Hepatocyte (in vitro differentiated cells): ENCODE results near the gene SDK1. TPM values are rescaled to one million over a fixed set of nuclear protein-coding genes. Genes with fewer than 3 reads are reported as not detected.

Experiments
- DNase-seq: peaks from one replicate; pipeline ENCODE4 v3.0.0-alpha.2; 2016; ENCODE audit warnings: low spot score
- H2AFZ ChIP-seq: fragments of 200-600 bp; sonication (generic); 2 replicates; pipeline ENCODE4 v1.6.0; 2016; ENCODE audit warnings: antibody characterized with exemption, mild to moderate bottlenecking
- H3K27ac ChIP-seq: fragments of 200-600 bp; sonication (generic); 2 replicates; pipeline ENCODE4 v1.5.1; 2016; ENCODE audit warnings: mild to moderate bottlenecking
- H3K27me3 ChIP-seq: fragments of 200-600 bp; sonication (generic); 2 replicates; pipeline ENCODE4 v1.6.1; 2016
- H3K36me3 ChIP-seq: fragments of 200-600 bp; sonication (generic); replicated peaks from 2 replicates; pipeline ENCODE4 v1.5.1; 2016; ENCODE audit warnings: low read depth; ENCODE audit not compliant: insufficient read depth
- H3K4me1 ChIP-seq: fragments of 200-600 bp; sonication (generic); 2 replicates; pipeline ENCODE4 v1.5.1; 2016; ENCODE audit warnings: mild to moderate bottlenecking, moderate library complexity; ENCODE audit not compliant: insufficient read depth
- H3K4me2 ChIP-seq: fragments of 200-600 bp; sonication (generic); 2 replicates; pipeline ENCODE4 v1.6.0; 2016
- H3K4me3 ChIP-seq: fragments of 200-600 bp; sonication (generic); 2 replicates; pipeline ENCODE4 v1.5.1; 2016; ENCODE audit warnings: mild to moderate bottlenecking
- H3K79me2 ChIP-seq: fragments of 200-600 bp; sonication (generic); 2 replicates; pipeline ENCODE4 v1.6.0; 2017; ENCODE audit warnings: mild to moderate bottlenecking
- H3K9me2 ChIP-seq: fragments of 200-600 bp; sonication (generic); replicated peaks from 2 replicates; pipeline ENCODE4 v1.6.0; 2017; ENCODE audit warnings: mild to moderate bottlenecking; ENCODE audit not compliant: insufficient read depth
- H3K9me3 ChIP-seq: fragments of 200-600 bp; sonication (generic); 2 replicates; pipeline ENCODE4 v1.5.1; 2016; ENCODE audit warnings: low read depth, mild to moderate bottlenecking
- H4K20me1 ChIP-seq: fragments of 200-600 bp; sonication (generic); 2 replicates; pipeline ENCODE4 v1.6.0; 2016; ENCODE audit warnings: mild to moderate bottlenecking; ENCODE audit not compliant: insufficient read depth, poor library complexity, severe bottlenecking
- CTCF ChIP-seq: fragments of 200-600 bp; sonication (generic); IDR thresholded peaks from 2 replicates; pipeline ENCODE4 v1.5.1; 2016; ENCODE audit warnings: antibody characterized with exemption, mild to moderate bottlenecking; ENCODE audit not compliant: poor library complexity
- EZH2 ChIP-seq: fragments of 200-600 bp; sonication (generic); IDR thresholded peaks from 2 replicates; pipeline ENCODE4 v1.6.1; 2016; ENCODE audit warnings: antibody characterized with exemption, mild to moderate bottlenecking, borderline replicate concordance
- EZH2phosphoT487 ChIP-seq: fragments of 200-600 bp; sonication (generic); IDR thresholded peaks from one replicate; pipeline ENCODE4 v1.6.1; 2018; ENCODE audit warnings: antibody characterized with exemption, mild to moderate bottlenecking, low read depth, moderate library complexity; ENCODE audit not compliant: unreplicated experiment, severe bottlenecking
- WGBS: methylation state at CpG from one replicate; pipeline ENCODE4 v1.1.6; 2016; ENCODE audit warnings: low lambda C conversion rate; ENCODE audit errors: missing lambda C conversion rate; 5-methylcytosine and 5-hydroxymethylcytosine counted together
- polyA plus RNA-seq: library from polyadenylated mRNA; unstranded; fragments of >200 nt; fragmentation: Nextera tagmentation; extraction: Ambion mirVana; gene quantifications from 2 replicates; pipeline ENCODE4 v1.2.1, GENCODE V29; 2016
- total RNA-seq: library from RNA; depleted of rRNA; stranded (reverse); fragments of >200 nt; gene quantifications from 2 replicates; pipeline ENCODE4 v1.2.3, GENCODE V29; 2014

Gene SDK1
- total and polyA plus RNA-seq, 2 experiments from 2014 or later, result 4.3 to 10.0 TPM

GRCh38 chr7:4017785-4018184 is 716.7 kb downstream of the SDK1 start:
- H4K20me1 ChIP-seq, result no peaks in the 10 kb centered on the region
- no peaks in the 10 kb centered on the region for H3K36me3 ChIP-seq
- TF ChIP-seq EZH2 (no peak), EZH2phosphoT487 (no peak), CTCF (no peak)
- 92% methylated on average over 9 of the region's 9 CpGs for whole genome bisulfite sequencing
- H3K4me2 ChIP-seq, result no peak overlapping the region
- no peak overlapping the region for H2AFZ ChIP-seq
- no peaks in the 10 kb centered on the region for H3K79me2 ChIP-seq
- no peaks in the 10 kb centered on the region for H3K9me2 ChIP-seq
- no peak for DNase-seq
- H3K4me1 ChIP-seq, result no peaks in the 10 kb centered on the region
- no peaks in the 10 kb centered on the region for H3K27me3 ChIP-seq
- no peak overlapping the region for H3K27ac ChIP-seq
- H3K4me3 ChIP-seq, result no peak overlapping the region
- no peaks in the 10 kb centered on the region for H3K9me3 ChIP-seq

- no peaks in the 10 kb centered on the region for H3K9me3 ChIP-seq
- no peak overlapping the region for H3K4me2 ChIP-seq
- no peaks in the 10 kb centered on the region for H4K20me1 ChIP-seq
- H3K36me3 ChIP-seq, result no peaks in the 10 kb centered on the region
- H3K9me2 ChIP-seq, result no peaks in the 10 kb centered on the region
- no peak for DNase-seq
- no peaks in the 10 kb centered on the region for H3K27me3 ChIP-seq
- H3K4me3 ChIP-seq, result no peak overlapping the region
- no peak for TF ChIP-seq EZH2phosphoT487
- H3K79me2 ChIP-seq, result no peaks in the 10 kb centered on the region
- no peaks in the 10 kb centered on the region for H3K4me1 ChIP-seq
- 94% methylated on average over 7 of the region's 7 CpGs for WGBS
- no peak overlapping the region for H3K27ac ChIP-seq
- no peak overlapping the region for H2AFZ ChIP-seq
These were observed 717.7 kb downstream of the SDK1 start for GRCh38 chr7:4018601-4019316.

GRCh38 chr7:4020086-4020485 is 719.0 kb downstream of the SDK1 start:
- no peaks in the 10 kb centered on the region for H3K9me2 ChIP-seq
- H3K4me2 ChIP-seq, result no peak overlapping the region
- DNase-seq, result no peak
- H3K79me2 ChIP-seq, result no peaks in the 10 kb centered on the region
- no peak for TF ChIP-seq EZH2phosphoT487
- no peaks in the 10 kb centered on the region for H3K4me1 ChIP-seq
- no peak overlapping the region for H3K4me3 ChIP-seq
- H3K9me3 ChIP-seq, result no peaks in the 10 kb centered on the region
- no peaks in the 10 kb centered on the region for H3K36me3 ChIP-seq
- H2AFZ ChIP-seq, result no peak overlapping the region
- 99% methylated on average over 11 of the region's 11 CpGs for WGBS
- no peaks in the 10 kb centered on the region for H3K27me3 ChIP-seq
- no peak overlapping the region for H3K27ac ChIP-seq
- H4K20me1 ChIP-seq, result no peaks in the 10 kb centered on the region

- WGBS, result 81% methylated on average over 5 of the region's 5 CpGs
- Histone ChIP-seq H3K79me2 (no peaks in the 10 kb centered on the region), H3K9me3 (no peaks in the 10 kb centered on the region), H3K27ac (no peak overlapping the region), H2AFZ (no peak overlapping the region), H3K4me2 (no peak overlapping the region), H3K27me3 (no peaks in the 10 kb centered on the region), H3K9me2 (no peaks in the 10 kb centered on the region), H3K36me3 (no peaks in the 10 kb centered on the region), H3K4me3 (no peak overlapping the region), H4K20me1 (no peaks in the 10 kb centered on the region), H3K4me1 (no peaks in the 10 kb centered on the region)
- no peak for DNase-seq
- TF ChIP-seq CTCF (no peak), EZH2phosphoT487 (no peak), EZH2 (no peak)
These were observed 720.4 kb downstream of the SDK1 start for GRCh38 chr7:4021413-4021812.
